Nephron (organoid): Measurements from ENCODE around the gene OPRL1.

ENCODE experiments used
- H3K27ac Mint-ChIP-seq, 3 experiments: 2 replicates each; pipeline ENCODE4 v1.8.0; 2020; ENCODE audit warnings: mixed read lengths in 3 of 3, mild to moderate bottlenecking in 2 of 3, moderate library complexity in 1 of 3
- H3K27me3 Mint-ChIP-seq: 2 replicates; pipeline ENCODE4 v1.8.0; 2021; ENCODE audit warnings: low read depth, mild to moderate bottlenecking, moderate library complexity, mixed read lengths
- H3K36me3 Mint-ChIP-seq: 2 replicates; pipeline ENCODE4 v1.8.0; 2020; ENCODE audit warnings: low read depth, mixed read lengths
- H3K4me1 Mint-ChIP-seq: 2 replicates; pipeline ENCODE4 v1.8.0; 2020; ENCODE audit warnings: mixed read lengths
- H3K4me3 Mint-ChIP-seq, 3 experiments: 2 replicates each; pipeline ENCODE4 v1.8.0; 2020; ENCODE audit warnings: mild to moderate bottlenecking in 3 of 3, mixed read lengths in 3 of 3, moderate library complexity in 2 of 3
- H3K9me3 Mint-ChIP-seq: 2 replicates; pipeline ENCODE4 v1.8.0; 2020; ENCODE audit warnings: mixed read lengths
- CTCF ChIP-seq, 3 experiments: fragments of 200-600 bp; sonication (generic); IDR thresholded peaks; one replicate each; pipeline ENCODE4 v1.5.0; 2021; ENCODE audit warnings: antibody characterized with exemption in 3 of 3; ENCODE audit not compliant: unreplicated experiment in 3 of 3

Gene OPRL1

GRCh38 chr20:64041781-64042053 lies 38.2 kb upstream of the OPRL1 start:
- Mint-ChIP-seq H3K27ac (no peak overlapping the region), H3K4me1 (no peaks in the 10 kb centered on the region), H3K36me3 (no peaks in the 10 kb centered on the region), H3K9me3 (no peaks in the 10 kb centered on the region), H3K27me3 (peaks cover 88% of the 10 kb centered on the region), H3K4me3 (no peak overlapping the region)
- no peak for TF ChIP-seq CTCF (IDR thresholded peaks at IDR 0.05; ENCODE audit: unreplicated experiment in 3 of 3)

GRCh38 chr20:64042054-64042781 lies 37.7 kb upstream of the OPRL1 start:
- H3K27ac Mint-ChIP-seq, result no peak overlapping the region
- peaks cover 90% of the 10 kb centered on the region for H3K27me3 Mint-ChIP-seq
- H3K4me3 Mint-ChIP-seq, result peak overlapping the region in 1 of 3 experiments; percentile 61
- H3K9me3 Mint-ChIP-seq, result no peaks in the 10 kb centered on the region
- TF ChIP-seq CTCF (IDR thresholded peaks at IDR 0.05; ENCODE audit: unreplicated experiment in 3 of 3), result no peak
- H3K36me3 Mint-ChIP-seq, result no peaks in the 10 kb centered on the region
- H3K4me1 Mint-ChIP-seq, result no peaks in the 10 kb centered on the region

GRCh38 chr20:64043768-64044167 lies 36.1 kb upstream of the OPRL1 start:
- no peak for TF ChIP-seq CTCF (IDR thresholded peaks at IDR 0.05; ENCODE audit: unreplicated experiment in 3 of 3)
- Mint-ChIP-seq H3K9me3 (no peaks in the 10 kb centered on the region), H3K36me3 (no peaks in the 10 kb centered on the region), H3K27me3 (peaks cover 87% of the 10 kb centered on the region), H3K4me1 (no peaks in the 10 kb centered on the region), H3K4me3 (peak overlapping the region in 2 of 3 experiments; percentile 1 to 9), H3K27ac (no peak overlapping the region)

- H3K9me3 Mint-ChIP-seq, result no peaks in the 10 kb centered on the region
- H3K4me3 Mint-ChIP-seq, result peak overlapping the region; percentile 8 to 35 (median 17)
- TF ChIP-seq CTCF (IDR thresholded peaks at IDR 0.05; ENCODE audit: unreplicated experiment in 3 of 3), result no peak
- H3K4me1 Mint-ChIP-seq, result no peaks in the 10 kb centered on the region
- no peak overlapping the region for H3K27ac Mint-ChIP-seq
- H3K27me3 Mint-ChIP-seq, result peaks cover 83% of the 10 kb centered on the region
- H3K36me3 Mint-ChIP-seq, result no peaks in the 10 kb centered on the region
Measured at GRCh38 chr20:64044484-64045247, 35.2 kb upstream of the OPRL1 start.

GRCh38 chr20:64045346-64046011 lies 34.4 kb upstream of the OPRL1 start:
- peaks cover 83% of the 10 kb centered on the region for H3K27me3 Mint-ChIP-seq

More at GRCh38 chr20:64045346-64046011, 34.4 kb upstream of the OPRL1 start:
- Mint-ChIP-seq H3K9me3 (no peaks in the 10 kb centered on the region), H3K27ac (no peak overlapping the region), H3K4me3 (peak overlapping the region in 1 of 3 experiments; percentile 45), H3K4me1 (no peaks in the 10 kb centered on the region), H3K36me3 (no peaks in the 10 kb centered on the region)
- no peak for TF ChIP-seq CTCF (IDR thresholded peaks at IDR 0.05; ENCODE audit: unreplicated experiment in 3 of 3)
